SKM-1 (cell line): ENCODE measurements around the gene TSPAN1.

Experiments
- DNase-seq: peaks from one replicate; lab custom pipeline; 2025; ENCODE audit not compliant: unreplicated experiment; lab: John Stamatoyannopoulos, UW

TSPAN1 gene

DNA sequence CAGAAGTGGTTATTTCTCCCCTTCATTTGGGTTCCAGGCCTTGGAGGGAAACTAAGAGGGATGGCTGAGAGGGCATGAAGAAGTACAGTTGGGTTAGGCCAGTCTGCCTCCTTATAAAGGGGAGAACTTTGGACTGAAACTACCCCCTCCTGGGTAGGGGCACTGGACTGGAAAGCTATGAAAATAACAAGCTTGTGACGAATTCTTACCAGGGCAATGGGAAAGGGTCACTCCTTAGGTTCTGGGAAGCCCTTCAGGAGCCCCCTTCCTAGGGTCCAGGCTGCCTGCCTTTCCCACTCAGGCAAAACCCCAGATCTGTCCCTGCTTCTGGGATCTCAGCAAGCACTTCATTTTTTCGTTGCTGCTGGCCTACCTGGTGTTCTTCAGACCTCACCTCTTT lies 11.2 kb downstream of the TSPAN1 start:
- DNase-seq: no peak

DNA sequence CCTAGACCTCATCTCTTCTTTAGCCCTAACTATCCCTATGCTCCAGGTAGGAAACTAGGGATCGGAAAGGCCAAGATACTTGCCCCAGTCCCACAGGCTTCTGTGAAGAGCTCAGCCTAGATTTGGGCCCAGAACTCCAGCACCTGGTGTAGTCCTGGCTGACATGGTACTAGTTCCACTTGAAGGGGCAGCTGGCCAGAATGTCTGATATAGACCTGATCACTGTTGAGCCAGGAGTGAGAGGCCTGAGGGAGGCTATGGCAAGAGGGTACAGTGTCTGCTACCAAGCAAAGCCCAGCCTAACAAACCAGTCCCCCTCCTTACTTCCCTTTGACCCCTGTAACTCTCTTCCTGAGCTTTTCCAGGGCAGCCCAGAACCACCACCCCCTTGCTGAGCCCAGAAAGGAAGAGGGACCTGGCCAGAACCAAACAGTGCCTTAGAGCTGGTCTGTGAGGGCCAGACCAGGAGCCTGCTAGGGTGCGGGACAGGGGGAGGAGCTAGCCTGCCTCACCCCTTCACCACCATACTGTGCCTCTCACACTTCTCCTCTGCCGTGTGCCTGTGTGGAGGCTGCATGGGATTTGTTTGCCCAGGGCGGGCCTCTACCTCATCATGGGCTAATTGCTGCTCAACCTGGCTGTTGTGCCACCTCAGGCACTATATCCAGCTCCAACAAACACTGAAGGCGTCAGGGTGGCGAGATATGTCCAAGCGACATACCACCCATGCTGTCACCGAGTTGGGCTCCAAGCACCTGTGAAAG lies 12.4 kb downstream of the TSPAN1 start:
- no peak for DNase-seq

DNA sequence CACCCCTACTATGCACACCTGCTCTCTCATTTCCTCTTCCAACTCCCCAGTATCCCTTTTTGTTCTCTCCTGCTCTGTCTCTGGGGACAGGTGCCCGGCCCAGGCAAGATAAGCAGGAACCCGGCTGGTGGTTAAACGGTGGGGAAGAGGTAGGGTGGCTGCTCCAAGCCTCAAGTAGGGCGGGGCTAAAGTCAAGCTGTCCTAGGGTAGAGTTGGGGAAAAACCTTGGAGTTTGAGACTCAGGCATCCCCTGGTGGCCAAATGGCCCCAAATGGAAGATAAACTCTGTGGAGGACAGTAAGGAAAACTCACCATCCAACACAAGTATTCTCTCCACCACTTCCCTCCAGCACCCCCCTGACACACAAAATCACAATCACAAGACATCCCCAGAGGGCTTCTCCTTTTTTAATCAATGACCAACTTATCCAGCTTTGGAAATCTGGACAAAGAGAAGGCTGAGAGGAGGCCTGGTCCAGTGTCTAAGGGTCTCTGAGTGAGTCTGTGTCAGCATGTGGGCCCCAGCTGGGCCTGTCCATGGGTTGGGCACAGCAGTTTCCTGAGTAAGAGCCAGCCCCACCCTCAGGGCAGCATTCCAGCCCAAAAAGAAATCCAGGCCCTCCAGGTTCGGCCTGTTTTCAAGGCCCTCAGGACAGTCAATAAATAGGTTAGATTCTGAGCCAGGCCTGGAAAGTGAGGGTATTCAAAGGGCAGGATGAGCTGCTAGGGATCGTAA lies 13.6 kb downstream of the TSPAN1 start:
- DNase-seq: no peak

DNA sequence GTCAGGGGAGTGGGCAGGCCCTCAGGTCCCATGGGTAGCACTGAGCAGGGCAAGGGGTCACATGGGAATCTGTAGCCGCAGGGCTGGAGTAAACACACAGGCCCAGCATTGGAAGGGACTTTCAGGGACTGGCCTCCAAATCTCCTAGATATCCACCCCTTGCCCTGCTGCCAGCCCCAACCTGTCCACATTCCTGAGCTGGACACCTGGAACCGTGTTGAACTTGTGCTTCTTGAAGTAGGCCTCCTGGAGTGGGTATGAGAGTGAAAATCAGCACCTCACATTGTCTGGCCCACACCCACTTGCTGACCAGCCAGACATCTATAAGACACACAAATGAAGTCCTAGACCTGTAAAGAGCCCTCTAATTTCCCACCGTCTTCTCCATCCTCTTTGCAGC lies 15.7 kb downstream of the TSPAN1 start:
- DNase-seq: no peak

DNA sequence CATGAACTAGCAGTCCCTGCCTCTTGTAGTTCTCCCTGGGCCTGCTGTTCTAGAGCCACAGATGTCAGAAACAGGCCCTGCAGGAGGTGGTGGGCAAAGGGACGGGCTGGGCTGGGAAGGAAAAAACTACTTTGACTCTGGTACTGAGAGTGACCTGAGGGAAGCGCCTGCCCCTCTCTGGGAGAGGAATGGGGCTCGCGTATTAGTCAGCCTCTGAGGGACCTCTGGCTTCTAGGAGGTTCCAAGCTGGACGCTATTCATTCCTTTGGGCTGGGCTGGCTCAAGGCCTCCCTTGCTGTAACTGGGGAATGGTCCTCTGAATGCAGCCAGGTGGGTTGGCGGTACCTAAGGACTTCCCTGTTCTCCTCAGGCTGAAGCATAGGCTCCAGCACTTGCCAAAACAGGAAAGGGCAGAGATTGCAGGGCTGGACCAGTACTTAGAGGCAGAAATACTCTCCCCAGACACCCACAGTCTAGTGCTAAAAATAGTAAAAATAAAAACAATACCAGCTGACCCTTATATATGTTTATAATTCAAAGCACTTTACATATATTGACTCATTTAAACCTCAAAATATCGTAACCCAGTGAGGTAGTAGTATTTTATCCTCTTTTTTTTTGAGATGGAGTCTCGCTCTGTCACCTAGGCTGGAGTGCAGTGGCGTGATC lies 16.3 kb downstream of the TSPAN1 start:
- no peak for DNase-seq

DNA sequence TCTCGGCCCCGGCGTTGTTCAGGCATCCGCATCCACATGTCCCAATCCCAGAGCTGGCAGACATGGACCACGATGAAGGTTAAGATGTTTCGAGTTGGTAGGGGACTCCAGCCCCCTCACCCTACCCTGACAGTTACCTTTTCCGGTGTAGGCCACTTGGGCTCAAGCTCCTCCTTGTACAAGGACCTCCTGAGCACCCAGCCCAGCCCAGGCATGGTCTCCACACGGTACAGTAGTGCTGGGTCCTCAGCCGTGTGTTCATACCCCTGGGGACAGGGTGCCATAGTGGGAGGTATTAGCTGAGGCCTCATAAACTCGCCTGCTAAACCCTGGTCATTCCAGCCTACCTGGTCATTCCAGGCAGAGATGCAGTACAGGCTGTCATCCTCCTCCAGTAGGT lies 17.3 kb downstream of the TSPAN1 start:
- no peak for DNase-seq

DNA sequence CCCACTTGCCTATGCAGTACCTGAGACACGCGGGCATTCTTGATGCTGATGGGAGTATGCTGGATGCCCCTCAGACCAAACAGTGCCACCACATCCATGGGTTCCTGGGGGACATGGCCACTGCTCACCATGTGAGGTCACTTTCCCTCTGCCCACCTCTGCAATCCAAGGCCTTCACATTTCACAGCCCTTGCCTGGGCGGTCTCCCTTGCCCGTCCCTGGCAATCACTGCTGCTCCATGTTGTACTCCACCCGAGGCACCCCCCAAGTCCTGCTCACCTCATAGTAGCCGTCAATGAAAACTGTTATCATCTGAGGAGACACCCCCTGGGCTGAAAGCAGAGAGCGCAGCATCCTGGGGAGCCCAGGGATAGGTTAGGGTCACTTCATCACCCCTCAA lies 18.4 kb downstream of the TSPAN1 start:
- DNase-seq: no peak

DNA sequence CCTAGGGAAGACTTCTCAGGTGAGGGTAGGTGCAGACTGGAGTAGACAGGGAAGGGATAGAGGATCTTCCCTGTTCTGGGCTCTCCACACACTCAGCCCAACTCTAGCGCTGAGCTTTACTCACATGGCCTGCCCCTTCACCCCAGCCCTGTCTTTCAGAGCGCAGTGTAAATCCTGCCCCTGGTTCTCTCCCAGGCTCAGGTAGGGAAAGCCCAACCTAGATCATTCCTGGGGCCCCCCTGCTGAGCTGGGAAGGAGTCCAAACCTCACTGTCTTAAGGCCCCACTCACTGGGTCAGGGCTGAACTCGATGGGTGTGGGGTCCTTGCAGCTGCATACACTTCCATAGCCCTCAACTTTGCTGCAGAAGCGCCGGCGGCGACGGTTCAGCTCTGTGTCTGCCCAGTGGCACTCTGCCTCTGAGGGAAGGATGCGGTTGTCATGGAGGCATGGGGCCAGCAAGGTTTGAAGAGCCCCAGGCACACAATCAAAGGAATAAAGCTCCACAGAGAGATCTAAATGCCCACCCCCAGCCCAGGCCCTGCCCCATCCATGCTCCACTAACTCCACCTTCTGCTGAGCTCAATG lies 19.2 kb downstream of the TSPAN1 start:
- DNase-seq: no peak

DNA sequence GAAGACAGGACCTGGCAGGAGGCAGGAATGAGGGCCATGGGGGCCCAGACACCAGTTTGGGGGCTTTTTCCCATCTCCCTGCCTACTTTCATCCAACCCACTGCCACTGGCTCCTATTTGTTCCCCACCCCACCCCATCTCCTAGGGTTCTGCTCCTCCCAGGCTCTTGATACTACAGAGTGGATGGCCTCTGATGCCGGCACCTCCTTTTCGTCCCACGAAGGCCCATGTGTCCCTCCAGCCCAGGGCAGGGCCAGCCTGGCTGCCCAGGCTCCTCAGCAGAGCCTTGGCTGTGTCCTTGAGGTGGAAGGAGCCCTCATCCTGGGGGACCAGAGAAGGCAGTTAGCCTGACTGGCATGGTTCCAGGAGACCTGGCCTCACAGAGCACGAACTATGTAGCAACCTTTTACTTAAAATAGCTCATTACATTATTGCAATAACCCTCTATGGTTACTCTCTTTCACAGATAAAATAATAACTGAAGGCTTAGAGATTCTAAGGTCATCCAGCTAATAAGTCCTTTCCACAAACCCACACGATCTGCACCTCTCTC lies 19.8 kb downstream of the TSPAN1 start:
- DNase-seq: no peak

DNA sequence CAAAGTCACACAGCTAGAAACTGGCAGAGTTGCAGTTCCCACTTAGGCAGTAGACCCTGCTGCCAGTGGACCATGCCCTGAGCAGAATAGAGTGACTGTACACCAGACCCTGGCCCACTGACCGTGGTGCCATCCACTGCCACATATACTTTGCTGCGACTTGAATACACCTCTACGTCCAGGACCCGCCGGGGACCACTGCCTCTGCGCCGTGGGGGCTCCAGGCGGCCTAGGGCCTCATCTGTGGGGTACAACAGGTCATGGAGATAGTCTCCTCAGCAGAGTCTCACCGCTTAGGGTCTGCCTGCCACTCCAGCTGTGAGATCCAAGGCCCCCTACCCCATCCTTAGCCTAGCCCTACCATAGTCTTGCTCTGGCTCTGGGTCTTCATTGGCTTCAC lies 21.7 kb downstream of the TSPAN1 start:
- DNase-seq: no peak

DNA sequence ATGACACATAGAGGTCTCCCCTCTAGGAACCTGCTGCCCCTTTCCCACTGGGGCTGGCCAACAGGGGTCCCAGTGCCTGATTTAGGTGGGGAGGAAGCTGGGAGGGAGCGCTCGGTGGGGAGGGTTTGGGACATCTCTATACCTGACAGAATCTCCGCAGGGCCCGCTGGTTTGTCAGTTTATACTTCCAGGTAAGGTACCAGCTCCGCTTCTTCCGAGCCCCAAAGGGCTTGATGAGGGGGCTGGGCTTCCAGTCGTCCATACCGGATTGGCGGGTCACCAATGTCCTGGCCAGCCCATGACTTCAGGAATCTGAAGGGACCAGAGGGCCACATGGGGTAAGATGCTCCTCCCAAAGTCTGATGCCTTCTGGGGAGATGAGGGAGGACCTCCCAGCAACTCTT lies 22.7 kb downstream of the TSPAN1 start:
- DNase-seq: no peak

DNA sequence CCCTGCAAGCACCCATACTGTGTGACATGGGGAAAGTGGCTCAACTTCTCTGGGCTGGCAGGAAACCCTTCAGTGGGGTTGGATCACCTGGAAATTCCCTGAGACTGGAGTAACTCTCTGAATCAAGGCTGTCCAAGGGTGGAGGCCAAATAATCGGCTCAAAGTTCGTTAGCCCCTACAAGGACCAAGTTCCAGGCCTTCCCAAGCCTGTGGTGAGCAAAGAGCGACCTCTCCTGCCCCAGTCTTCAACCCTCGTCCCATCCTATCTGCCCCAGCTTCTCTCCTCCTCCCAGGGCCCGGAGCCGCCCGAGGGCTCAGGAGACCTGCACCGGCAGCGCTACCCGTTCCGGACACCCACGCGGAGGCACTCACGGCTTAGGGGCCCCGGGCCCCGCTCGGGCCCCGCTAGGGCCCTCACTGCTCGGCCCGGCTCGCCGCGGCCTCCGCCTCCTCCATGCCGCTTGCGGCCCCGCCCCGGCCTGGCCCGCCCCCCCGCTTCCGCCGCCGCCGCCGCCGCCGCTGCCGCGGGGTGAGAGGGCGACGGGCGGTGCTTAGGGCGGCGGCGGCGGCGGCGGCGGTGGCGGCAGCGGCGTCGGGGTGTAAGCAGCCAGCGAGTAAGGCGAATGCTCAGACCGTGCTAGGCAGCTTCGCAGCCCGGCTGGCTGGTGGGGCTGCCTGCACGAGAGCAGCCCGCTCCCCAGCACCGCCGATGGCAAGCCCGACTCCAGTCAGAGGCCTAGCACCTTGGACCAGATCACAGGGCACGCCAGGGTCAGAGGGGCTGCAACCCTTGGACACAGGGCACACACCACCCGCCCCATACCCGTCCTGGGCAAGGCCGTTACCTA lies 23.3 kb downstream of the TSPAN1 start, which contains the start of gene POMGNT1:
Gene POMGNT1 (minus strand): TSS at position 471 of the 848 bp plus-strand sequence. CDS start 613 bp downstream, outside the sequence.
- no peak for DNase-seq

DNA sequence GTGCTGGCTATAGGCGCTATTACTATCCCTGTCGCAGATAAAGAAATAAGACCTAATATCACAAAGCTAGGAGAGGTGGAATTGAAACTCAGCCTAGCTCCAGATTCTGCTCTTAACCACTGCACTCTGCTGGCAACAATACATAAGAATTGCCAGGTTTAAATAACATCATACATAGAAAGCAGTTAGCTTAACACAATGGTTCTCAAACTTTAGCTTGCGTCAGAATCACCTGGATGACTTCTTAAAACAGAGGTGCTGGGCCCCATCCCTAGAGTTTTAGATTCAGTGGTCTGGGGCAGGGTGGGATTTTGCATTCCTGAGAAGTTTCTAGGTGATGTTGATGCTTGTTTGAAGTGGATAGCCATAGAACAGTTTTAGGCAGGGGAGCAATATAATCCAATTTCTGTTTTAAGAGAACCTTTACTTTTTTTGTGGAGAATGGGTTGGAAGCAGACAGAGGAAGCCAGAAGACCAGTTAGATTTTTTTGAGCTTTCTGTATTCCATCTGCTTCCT lies 24.4 kb downstream of the TSPAN1 start:
- no peak for DNase-seq

DNA sequence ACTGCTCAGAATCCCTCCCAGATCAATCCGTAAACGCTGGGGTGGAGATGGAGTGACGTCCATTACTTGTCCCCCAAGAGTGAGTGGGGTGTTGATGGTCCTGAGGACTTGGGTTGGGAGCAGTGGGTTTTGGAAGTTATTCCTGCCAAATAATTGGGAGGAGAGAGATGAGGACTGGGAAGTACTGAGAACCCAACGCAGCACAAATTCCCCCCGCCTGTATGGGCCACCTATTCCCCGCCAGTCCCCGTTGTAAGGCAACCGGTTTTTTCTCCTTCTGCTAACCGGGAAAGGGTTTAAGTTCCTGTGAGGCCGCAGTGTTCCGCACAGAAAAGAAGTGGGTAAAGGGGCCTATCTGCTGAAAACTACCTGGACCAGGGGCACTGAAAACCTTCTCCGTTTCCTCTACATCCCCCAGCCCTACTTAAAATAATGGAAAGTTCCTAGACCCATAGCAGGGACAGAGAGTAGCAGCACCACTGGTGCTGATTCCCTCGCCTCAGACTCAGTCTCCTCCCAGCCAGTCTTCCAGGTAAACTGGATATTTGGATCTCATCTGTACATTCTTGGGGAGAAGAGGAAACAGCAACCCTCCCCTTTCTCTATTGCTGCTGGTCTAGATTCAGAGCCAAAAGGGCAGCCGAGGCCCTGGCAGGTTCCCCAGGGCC lies 29.0 kb downstream of the TSPAN1 start:
- DNase-seq: no peak

DNA sequence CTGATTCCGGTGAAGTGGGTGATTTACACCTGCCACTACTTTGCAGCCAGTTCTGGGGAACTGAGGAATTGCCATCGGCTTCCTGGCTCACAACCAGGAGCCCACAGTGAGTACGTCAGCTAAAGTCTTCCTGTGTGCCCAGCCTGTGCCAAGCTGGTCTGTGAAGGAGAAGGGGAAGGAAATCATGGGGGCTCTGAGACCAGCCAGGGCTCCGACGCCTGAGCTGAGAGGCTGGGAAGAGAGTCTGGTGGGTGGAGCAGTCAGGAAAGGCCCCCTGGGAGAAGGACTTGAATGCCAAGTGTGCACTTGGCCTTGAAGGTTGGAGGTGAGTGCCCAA lies 29.5 kb downstream of the TSPAN1 start:
- no peak for DNase-seq

DNA sequence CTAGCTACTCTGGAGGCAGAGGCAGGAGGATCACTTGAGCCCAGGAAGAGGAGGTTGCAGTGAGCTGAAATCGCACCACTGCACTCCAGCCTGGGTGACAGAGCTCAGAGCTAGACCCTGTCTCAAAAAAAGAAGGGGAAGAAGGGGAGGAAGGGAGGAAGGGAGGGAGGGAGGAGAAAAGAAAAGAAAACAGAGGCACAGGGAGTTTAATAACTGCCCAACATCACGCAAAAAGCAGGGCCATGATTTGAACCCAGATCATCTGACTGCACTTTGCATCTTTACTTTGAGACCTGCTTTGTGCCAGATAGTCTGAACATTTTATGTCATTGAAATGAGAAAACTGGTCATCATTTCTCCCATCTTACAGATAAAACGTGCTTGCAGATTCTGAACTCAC lies 30.3 kb downstream of the TSPAN1 start:
- DNase-seq: no peak

DNA sequence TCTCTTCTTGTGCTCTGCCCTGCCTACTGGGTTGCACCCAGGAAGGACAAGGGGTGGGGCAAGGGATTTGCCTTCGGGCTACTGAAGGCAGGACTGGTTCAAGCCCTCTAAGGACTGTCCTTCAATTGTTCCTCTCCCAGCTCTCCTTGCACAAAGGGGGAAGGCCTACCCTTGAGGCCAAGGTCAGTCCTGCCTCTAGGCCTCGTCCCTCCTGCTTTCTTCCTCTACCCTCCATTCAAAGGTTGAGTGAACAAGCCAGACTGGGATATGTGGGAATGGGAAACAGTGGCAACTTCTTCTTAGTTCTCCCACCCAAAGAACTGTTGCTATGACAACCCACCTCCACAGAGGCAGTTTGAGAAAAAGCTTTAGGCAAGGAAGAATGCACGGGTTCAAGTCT lies 30.9 kb downstream of the TSPAN1 start:
- no peak for DNase-seq

DNA sequence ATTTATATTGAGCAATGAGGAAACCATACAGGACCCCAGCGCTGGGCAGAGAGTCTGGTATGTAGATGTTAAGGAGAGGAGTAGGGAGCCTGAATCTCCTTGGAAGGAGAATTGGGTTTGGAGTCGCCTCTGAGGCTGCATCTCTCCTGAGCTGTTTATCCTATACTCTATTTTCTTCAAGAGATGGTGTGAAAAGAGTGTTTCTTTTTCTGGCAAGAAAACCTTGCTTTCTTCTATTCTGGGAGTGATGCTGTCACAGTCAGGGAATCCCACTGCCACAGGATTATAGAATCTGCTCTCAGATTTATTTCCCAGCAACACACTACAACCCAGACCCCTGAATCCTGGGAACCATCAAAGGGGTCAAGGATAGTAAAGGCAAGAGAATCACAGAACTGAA lies 31.5 kb downstream of the TSPAN1 start:
- no peak for DNase-seq

DNA sequence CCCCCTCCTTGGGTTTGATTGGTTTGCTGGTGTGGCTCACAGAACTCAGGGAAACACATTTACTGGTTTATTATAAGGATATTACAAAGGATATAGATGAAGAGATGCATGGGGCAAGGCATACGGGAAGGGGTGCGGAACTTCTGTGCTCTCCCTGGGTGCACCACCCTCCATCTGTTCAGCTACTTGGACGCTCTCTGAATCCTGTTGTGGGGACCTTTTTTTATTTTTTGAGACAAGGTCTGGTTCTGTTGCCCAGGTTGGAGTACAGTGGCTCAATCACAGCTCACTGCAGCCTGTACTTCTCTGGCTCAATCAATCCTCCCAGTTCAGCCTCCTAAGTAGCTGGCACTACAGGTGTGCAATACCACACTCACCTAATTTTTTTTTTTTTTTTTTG lies 35.7 kb downstream of the TSPAN1 start:
- no peak for DNase-seq

DNA sequence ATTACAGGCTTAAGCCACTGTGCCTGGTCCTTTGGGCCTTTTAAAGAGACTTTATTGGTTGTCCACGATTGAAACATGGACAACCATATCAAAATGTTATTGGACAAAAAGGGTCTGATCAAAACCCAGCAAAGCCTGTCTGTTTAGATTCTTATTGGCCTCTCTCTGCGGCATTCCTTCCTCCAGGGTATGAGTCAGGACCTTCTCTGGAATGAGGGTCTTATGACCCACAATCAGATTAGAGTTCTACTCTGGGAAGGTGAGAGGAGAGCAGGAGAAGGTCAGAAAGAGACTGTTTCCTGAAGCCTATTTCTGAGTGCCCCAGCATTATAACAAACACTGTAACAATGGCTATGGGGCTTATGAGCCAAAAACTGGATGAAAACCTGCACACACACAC lies 36.2 kb downstream of the TSPAN1 start:
- DNase-seq: no peak
